CD14-positive monocyte (primary cell): ENCODE measurements around the gene NUP155. TPM values are rescaled to one million over a fixed set of nuclear protein-coding genes. Genes with fewer than 3 reads are reported as not detected.

Experiments used
- DNase-seq, 3 donors: peaks; one replicate each; pipeline ENCODE4 v3.0.0-alpha.2; 2011 to 2022
- H2AFZ ChIP-seq: 2 replicates; pipeline ENCODE4 v1.6.0; 2012; ENCODE audit warnings: mild to moderate bottlenecking, low read depth, low read length, inconsistent platforms; ENCODE audit not compliant: insufficient read depth, poor library complexity, severe bottlenecking
- H3K27ac ChIP-seq, 2 donors: 1 replicate in 1 of 2; 2 replicates in 1 of 2; pipeline ENCODE4 v1.5.1; 2012 to 2013; ENCODE audit warnings: low read length in 2 of 2, control low read depth in 1 of 2, inconsistent platforms in 1 of 2, low read depth in 1 of 2, mild to moderate bottlenecking in 1 of 2
- H3K27me3 ChIP-seq, 2 donors: one replicate each; pipeline versions ENCODE4 v1.6.0 to v1.6.1; 2011 to 2013; ENCODE audit warnings: low read length in 2 of 2; ENCODE audit not compliant: control insufficient read depth in 2 of 2, insufficient read depth in 2 of 2
- H3K36me3 ChIP-seq, 2 donors: replicated peaks in 1 of 2; 1 replicate in 1 of 2; 2 replicates in 1 of 2; pipeline versions ENCODE4 v1.5.1 to v1.6.1; 2012 to 2013; ENCODE audit warnings: low read length in 2 of 2, control low read depth in 1 of 2, inconsistent platforms in 1 of 2, mild to moderate bottlenecking in 1 of 2; ENCODE audit not compliant: insufficient read depth in 2 of 2, control insufficient read depth in 1 of 2
- H3K4me1 ChIP-seq, 2 donors: 1 replicate in 1 of 2; 2 replicates in 1 of 2; pipeline versions ENCODE4 v1.5.1 to v1.6.1; 2012 to 2013; ENCODE audit warnings: low read length in 2 of 2, control low read depth in 1 of 2, inconsistent platforms in 1 of 2, mild to moderate bottlenecking in 1 of 2, moderate library complexity in 1 of 2; ENCODE audit not compliant: insufficient read depth in 2 of 2, control insufficient read depth in 1 of 2
- H3K4me2 ChIP-seq: replicated peaks from 2 replicates; pipeline ENCODE3; 2012; ENCODE audit warnings: low read length, moderate library complexity, mild to moderate bottlenecking; ENCODE audit not compliant: poor library complexity, severe bottlenecking; ENCODE audit errors: extremely low read depth
- H3K4me3 ChIP-seq, 3 experiments: fragments of 200-600 bp in 1 of 3; sonication (generic) in 1 of 3; replicated peaks in 1 of 3; 1 replicate in 2 of 3; 2 replicates in 1 of 3; pipeline ENCODE4 v1.5.1; 2011 to 2013; ENCODE audit warnings: low read length in 3 of 3, mild to moderate bottlenecking in 3 of 3, control low read depth in 2 of 3, low read depth in 2 of 3, inconsistent platforms in 1 of 3, moderate library complexity in 1 of 3
- H3K79me2 ChIP-seq: 2 replicates; pipeline ENCODE4 v1.6.0; 2012; ENCODE audit warnings: mild to moderate bottlenecking, control low read depth, inconsistent platforms, low read length, moderate library complexity; ENCODE audit not compliant: insufficient read depth
- H3K9ac ChIP-seq: 2 replicates; pipeline ENCODE4 v1.6.0; 2017; ENCODE audit warnings: low read length, mild to moderate bottlenecking; ENCODE audit not compliant: insufficient read depth, poor library complexity, severe bottlenecking
- H3K9me3 ChIP-seq, 2 donors: replicated peaks in 1 of 2; 1 replicate in 1 of 2; 2 replicates in 1 of 2; pipeline versions ENCODE4 v1.5.1 to v1.6.1; 2012 to 2013; ENCODE audit warnings: low read length in 2 of 2, control low read depth in 1 of 2; ENCODE audit not compliant: control insufficient read depth in 1 of 2, insufficient read depth in 1 of 2
- H4K20me1 ChIP-seq: 2 replicates; pipeline ENCODE4 v1.6.0; 2012; ENCODE audit warnings: mild to moderate bottlenecking, low read length, control low read depth, moderate library complexity; ENCODE audit not compliant: insufficient read depth
- H3K27ac Mint-ChIP-seq, 7 donors: one replicate each; pipeline ENCODE4 v1.8.0; 2020; ENCODE audit warnings: mild to moderate bottlenecking in 7 of 7, mixed read lengths in 7 of 7, moderate library complexity in 6 of 7, inconsistent platforms in 2 of 7
- H3K27me3 Mint-ChIP-seq, 3 donors: one replicate each; pipeline ENCODE4 v1.8.0; 2021 to 2022; ENCODE audit warnings: low read depth in 3 of 3, mild to moderate bottlenecking in 3 of 3, mixed read lengths in 3 of 3, moderate library complexity in 3 of 3, inconsistent platforms in 1 of 3
- H3K36me3 Mint-ChIP-seq, 2 donors: one replicate each; pipeline ENCODE4 v1.8.0; 2020; ENCODE audit warnings: mixed read lengths in 2 of 2, inconsistent platforms in 1 of 2, mild to moderate bottlenecking in 1 of 2
- H3K4me1 Mint-ChIP-seq: one replicate; pipeline ENCODE4 v1.8.0; 2020; ENCODE audit warnings: mild to moderate bottlenecking, mixed read lengths
- H3K4me3 Mint-ChIP-seq, 2 donors: one replicate each; pipeline ENCODE4 v1.8.0; 2020; ENCODE audit warnings: mild to moderate bottlenecking in 2 of 2, mixed read lengths in 2 of 2, moderate library complexity in 1 of 2
- H3K9me3 Mint-ChIP-seq, 7 donors: one replicate each; pipeline ENCODE4 v1.8.0; 2020 to 2022; ENCODE audit warnings: mixed read lengths in 7 of 7, mild to moderate bottlenecking in 6 of 7, moderate library complexity in 6 of 7, inconsistent platforms in 2 of 7
- CTCF ChIP-seq: fragments of 200-600 bp; IDR thresholded peaks from one replicate; pipeline ENCODE4 v1.8.0; 2022; ENCODE audit warnings: antibody characterized with exemption, mild to moderate bottlenecking
- WGBS: methylation state at CpG from one replicate; pipeline ENCODE4 v1.1.5; 2013; ENCODE audit warnings: missing lambda C conversion rate; ENCODE audit not compliant: insufficient coverage; 5-methylcytosine and 5-hydroxymethylcytosine counted together
- intact Hi-C, 2 donors: fragments of 100-400 bp; cut with micrococcal nuclease; formaldehyde crosslinking; loops; one replicate each; pipeline versions ENCODE4 v1.15.0 to v1.15.1; 2023
- polyA plus RNA-seq, 3 donors: library from polyadenylated mRNA; depleted of rRNA in 1 of 3; unstranded in 2 of 3; stranded (reverse) in 1 of 3; fragments of 300-500 nt in 2 of 3; fragments of >200 nt in 1 of 3; fragmentation: Illumina TruSeq in 2 of 3; gene quantifications; 1 replicate in 2 of 3; 2 replicates in 1 of 3; pipeline ENCODE4 v1.2.3, GENCODE V29; 2012 to 2021

Gene NUP155
- polyA plus RNA-seq, 3 donors: 5.0 to 8.5 (median 5.8) TPM

- Histone ChIP-seq H3K4me1 (peaks cover 9 to 11% of the 10 kb centered on the region in 2 donors), H3K27me3 (no peaks in the 10 kb centered on the region), H3K9me3 (no peaks in the 10 kb centered on the region), H3K4me2 (peak overlapping the region; percentile 30), H3K79me2 (no peaks in the 10 kb centered on the region), H3K27ac (peak overlapping the region; percentile 10 to 64), H3K4me3 (no peak overlapping the region), H4K20me1 (no peaks in the 10 kb centered on the region), H3K36me3 (peaks cover 34 to 70% of the 10 kb centered on the region in 2 donors), H2AFZ (no peak overlapping the region), H3K9ac (no peak overlapping the region)
- peak in 1 of 3 donors; percentile 14 for DNase-seq
- Mint-ChIP-seq H3K4me1 (peaks cover 13% of the 10 kb centered on the region), H3K4me3 (peak overlapping the region in 1 of 2 donors; percentile 44), H3K27me3 (no peaks in the 10 kb centered on the region), H3K27ac (peak overlapping the region in 6 of 7 donors; percentile 70 to 81 (median 72)), H3K9me3 (no peaks in the 10 kb centered on the region), H3K36me3 (peaks cover 49 to 68% of the 10 kb centered on the region in 2 donors)
- TF ChIP-seq CTCF: no peak
- 43% methylated on average over 2 of the region's 5 CpGs for WGBS
- intact Hi-C loops: no loop called here
Observed at GRCh38 chr5:37396352-37396751, 25.4 kb upstream of the NUP155 start.

DNA sequence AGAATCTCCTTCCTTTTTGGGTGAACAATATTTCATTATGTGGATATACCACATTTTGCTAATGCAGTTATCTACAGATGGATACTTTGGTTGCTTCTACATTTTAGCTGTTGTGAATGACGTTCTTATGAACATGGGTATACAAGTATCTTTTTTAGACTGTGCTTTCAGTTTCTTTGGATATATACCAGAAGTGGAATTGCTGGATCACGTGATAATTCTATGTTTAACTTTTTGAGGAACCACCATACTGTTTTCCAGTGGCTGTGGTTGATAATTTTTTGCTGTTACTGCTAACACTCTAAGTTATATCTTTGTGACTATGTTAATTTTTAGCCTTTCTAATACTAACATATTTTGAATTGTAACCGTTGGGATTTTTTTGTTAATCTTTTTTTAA lies 20.7 kb upstream of the NUP155 start:
- Histone ChIP-seq H3K4me2 (peak overlapping the region; percentile 60), H2AFZ (peak overlapping the region; percentile 59), H3K4me1 (peaks cover 7 to 9% of the 10 kb centered on the region in 2 donors), H3K27ac (peak overlapping the region in 1 of 2 donors; percentile 82), H3K9ac (peak overlapping the region; percentile 12), H3K79me2 (no peaks in the 10 kb centered on the region), H3K9me3 (no peaks in the 10 kb centered on the region), H3K4me3 (peak overlapping the region; percentile 9 to 58 (median 38)), H3K27me3 (no peaks in the 10 kb centered on the region), H3K36me3 (peaks cover 17 to 34% of the 10 kb centered on the region in 2 donors), H4K20me1 (no peaks in the 10 kb centered on the region)
- Mint-ChIP-seq H3K4me1 (peaks cover 14% of the 10 kb centered on the region), H3K4me3 (peak overlapping the region; percentile 53 to 79), H3K36me3 (peaks cover 33 to 58% of the 10 kb centered on the region in 2 donors), H3K27ac (peak overlapping the region; percentile 47 to 92 (median 84)), H3K27me3 (no peaks in the 10 kb centered on the region), H3K9me3 (no peaks in the 10 kb centered on the region)
- peak; percentile 24 to 41 (median 31) for DNase-seq
- 0% methylated on average over 1 of the region's 3 CpGs for WGBS
- TF ChIP-seq CTCF: no peak
- intact Hi-C loops: no loop called here
